Skin epidermis (tissue), 12 donors: ENCODE measurements around the gene LDLRAD4.

Experiments
- H3K27ac ChIP-seq, 21 experiments: fragments of 200-600 bp; sonication (generic) in 11 of 21; one replicate each; pipeline ENCODE4 v1.5.0; 2020; ENCODE audit warnings: mild to moderate bottlenecking in 3 of 21, inconsistent platforms in 2 of 21, moderate library complexity in 2 of 21
- H3K4me3 ChIP-seq, 7 experiments: fragments of 200-600 bp; sonication (generic) in 2 of 7; one replicate each; pipeline ENCODE4 v1.5.0; 2020; ENCODE audit warnings: inconsistent platforms in 2 of 7, mild to moderate bottlenecking in 2 of 7, moderate library complexity in 1 of 7

Gene LDLRAD4

GRCh38 chr18:13387855-13388548 is 169.4 kb downstream of the LDLRAD4 start:
- H3K4me3 ChIP-seq = no peak overlapping the region
- H3K27ac ChIP-seq = peak overlapping the region in 10 of 21 experiments; percentile 18 to 82 (median 54)

- H3K4me3 ChIP-seq = no peak overlapping the region
- H3K27ac ChIP-seq = peak overlapping the region in 10 of 21 experiments; percentile 19 to 82 (median 54)
These were observed 170.3 kb downstream of the LDLRAD4 start for GRCh38 chr18:13388586-13389490.

- Histone ChIP-seq H3K27ac (peak overlapping the region in 5 of 21 experiments; percentile 20 to 82 (median 49)), H3K4me3 (no peak overlapping the region)
These were observed 171.1 kb downstream of the LDLRAD4 start for GRCh38 chr18:13389491-13390131.

GRCh38 chr18:13390196-13390595 is 171.6 kb downstream of the LDLRAD4 start:
- H3K27ac ChIP-seq = no peak overlapping the region
- H3K4me3 ChIP-seq = no peak overlapping the region

- H3K27ac ChIP-seq = peak overlapping the region in 1 of 21 experiments; percentile 11
- no peak overlapping the region for H3K4me3 ChIP-seq
These were observed 172.2 kb downstream of the LDLRAD4 start for GRCh38 chr18:13390711-13391110.

- Histone ChIP-seq H3K27ac (no peak overlapping the region), H3K4me3 (no peak overlapping the region)
These were observed 173.6 kb downstream of the LDLRAD4 start for GRCh38 chr18:13392029-13392750.

GRCh38 chr18:13392899-13393298 is 174.3 kb downstream of the LDLRAD4 start:
- H3K27ac ChIP-seq = no peak overlapping the region
- no peak overlapping the region for H3K4me3 ChIP-seq

GRCh38 chr18:13393338-13393737 is 174.8 kb downstream of the LDLRAD4 start:
- H3K27ac ChIP-seq = no peak overlapping the region

GRCh38 chr18:13394801-13395200 is 176.2 kb downstream of the LDLRAD4 start:
- Histone ChIP-seq H3K27ac (no peak overlapping the region), H3K4me3 (no peak overlapping the region)

More at GRCh38 chr18:13393338-13393737, 174.8 kb downstream of the LDLRAD4 start:
- H3K4me3 ChIP-seq = no peak overlapping the region

- Histone ChIP-seq H3K27ac (no peak overlapping the region), H3K4me3 (no peak overlapping the region)
These were observed 177.0 kb downstream of the LDLRAD4 start for GRCh38 chr18:13395577-13395976.

- H3K4me3 ChIP-seq = no peak overlapping the region
- no peak overlapping the region for H3K27ac ChIP-seq
These were observed 179.1 kb downstream of the LDLRAD4 start for GRCh38 chr18:13397504-13398163.

GRCh38 chr18:13398631-13399030 is 180.1 kb downstream of the LDLRAD4 start:
- Histone ChIP-seq H3K27ac (no peak overlapping the region), H3K4me3 (no peak overlapping the region)

- Histone ChIP-seq H3K4me3 (no peak overlapping the region), H3K27ac (no peak overlapping the region)
These were observed 181.0 kb downstream of the LDLRAD4 start for GRCh38 chr18:13399511-13399910.

GRCh38 chr18:13400636-13401315 is 182.2 kb downstream of the LDLRAD4 start:
- H3K27ac ChIP-seq = no peak overlapping the region

GRCh38 chr18:13401404-13401803 is 182.8 kb downstream of the LDLRAD4 start:
- Histone ChIP-seq H3K4me3 (no peak overlapping the region), H3K27ac (no peak overlapping the region)

More at GRCh38 chr18:13400636-13401315, 182.2 kb downstream of the LDLRAD4 start:
- no peak overlapping the region for H3K4me3 ChIP-seq

GRCh38 chr18:13401826-13402225 is 183.3 kb downstream of the LDLRAD4 start:
- H3K4me3 ChIP-seq = no peak overlapping the region
- H3K27ac ChIP-seq = no peak overlapping the region

GRCh38 chr18:13403786-13404549 is 185.4 kb downstream of the LDLRAD4 start:
- Histone ChIP-seq H3K27ac (no peak overlapping the region), H3K4me3 (no peak overlapping the region)
